ENCODE results near the gene HTR7.

The HTR7 gene

DNA sequence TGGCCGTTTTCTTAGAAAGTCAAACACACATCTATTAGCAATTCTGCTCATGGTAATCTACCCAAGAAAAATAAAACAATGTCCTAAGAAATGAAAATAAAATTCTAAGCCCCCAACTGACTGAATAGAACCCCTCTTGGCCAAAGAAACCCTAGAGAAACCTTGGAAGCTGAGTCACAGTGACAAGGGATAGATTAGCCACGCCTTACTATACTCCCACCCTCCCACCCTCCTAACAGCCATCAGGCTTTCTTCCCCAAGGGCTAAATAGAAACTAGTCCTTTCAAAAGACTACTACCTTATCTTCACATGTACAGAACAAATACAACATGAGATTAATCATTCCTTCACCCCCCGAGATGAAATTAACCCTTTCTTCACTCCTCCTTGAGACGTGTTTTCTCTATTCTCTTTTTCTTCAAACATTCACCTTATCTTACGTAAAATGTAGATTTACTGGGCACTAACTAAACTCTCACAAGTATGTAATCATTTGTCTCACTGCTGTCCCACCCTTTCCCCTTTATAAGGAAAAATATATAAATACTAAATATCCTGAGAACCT, 57.5 kb downstream of the HTR7 start:
- DNase-seq, result no peak

DNA sequence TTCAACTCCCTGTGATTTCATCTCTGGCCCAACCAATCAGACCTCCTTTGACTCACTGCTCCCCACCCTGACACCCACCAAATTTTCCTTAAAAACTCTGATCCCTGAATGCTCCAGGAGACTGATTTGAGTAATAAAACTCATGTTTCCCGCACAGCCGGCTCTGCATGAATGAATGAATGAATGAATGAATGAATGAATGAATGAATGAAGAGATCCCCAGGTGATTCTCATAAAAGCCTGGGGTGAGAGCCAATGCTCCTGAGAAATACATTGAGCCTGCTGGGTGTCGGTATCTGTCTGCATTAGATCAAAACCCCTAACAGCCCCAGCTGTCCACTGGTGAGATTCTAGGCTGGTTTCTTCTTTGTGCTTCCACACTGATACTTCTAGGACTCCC, 58.7 kb downstream of the HTR7 start:
- DNase-seq, result no peak

DNA sequence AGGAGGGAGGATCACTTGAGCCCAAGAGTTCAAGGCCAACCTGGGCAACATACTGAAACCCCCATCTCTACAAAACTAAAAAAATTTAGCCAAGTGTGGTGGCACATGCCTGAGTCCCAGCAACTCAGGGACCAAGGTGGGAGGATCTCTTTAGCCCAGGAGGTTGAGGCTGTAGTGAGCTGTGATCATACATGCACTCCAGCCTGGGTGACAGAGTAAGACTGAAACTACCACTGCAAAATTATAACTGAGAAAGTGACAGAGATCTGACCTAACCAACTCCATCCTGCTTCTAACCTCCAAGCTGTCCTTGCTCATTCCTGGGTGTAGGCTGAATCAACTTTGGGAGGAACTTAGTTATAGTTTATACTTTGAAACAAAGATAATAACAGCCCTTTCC, 59.4 kb downstream of the HTR7 start:
- DNase-seq, result no peak

DNA sequence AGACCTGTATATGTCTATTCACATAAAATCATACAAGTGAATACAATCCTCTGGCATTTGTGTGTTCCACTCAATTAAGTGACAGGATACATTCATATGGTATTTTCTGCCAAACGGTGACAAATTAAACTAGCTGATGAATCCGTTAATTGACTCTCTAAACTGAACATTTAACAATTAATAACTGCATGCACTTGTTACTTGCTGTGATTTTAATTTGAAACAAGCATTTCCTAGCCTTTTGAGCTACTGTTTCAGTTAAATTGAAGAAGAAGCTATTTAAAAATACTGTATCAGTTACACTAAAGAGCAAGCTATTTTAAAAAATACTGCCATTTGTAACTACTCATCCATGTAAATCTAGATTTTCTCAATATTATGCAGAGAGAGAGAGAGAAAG, 67.4 kb downstream of the HTR7 start:
- DNase-seq, result no peak

DNA sequence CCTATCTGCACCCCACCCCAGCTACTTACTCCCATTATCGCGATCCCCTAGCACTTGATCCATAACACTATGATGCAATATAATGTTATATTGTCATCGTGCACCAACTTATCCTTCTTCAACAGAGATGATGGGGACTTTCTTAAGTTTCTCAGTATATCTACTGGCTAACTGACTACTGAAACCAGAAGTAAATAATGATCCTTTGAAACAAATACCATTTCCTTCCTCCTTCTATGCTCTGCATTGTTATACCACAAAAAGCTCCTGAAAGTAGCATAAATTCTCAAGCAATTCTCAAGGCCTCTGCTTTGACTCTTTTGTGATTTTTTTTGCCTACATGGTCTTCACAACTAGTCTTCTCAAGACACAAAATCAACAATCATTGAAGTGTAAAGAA, 68.9 kb downstream of the HTR7 start:
- no peak for DNase-seq

DNA sequence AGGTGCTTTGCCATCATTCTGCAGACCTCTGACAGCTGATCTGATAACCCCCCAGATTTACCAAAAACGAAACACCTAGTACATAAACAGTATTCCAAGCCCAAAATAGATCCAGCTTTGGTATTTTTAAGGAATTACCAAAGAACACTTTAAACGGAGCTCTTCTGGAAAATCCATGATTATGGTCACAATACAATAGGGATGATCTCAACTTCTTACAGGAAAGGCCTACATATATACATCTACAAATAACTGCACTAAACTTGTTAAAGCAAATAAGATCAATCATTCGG, 69.7 kb downstream of the HTR7 start:
- DNase-seq, result no peak

DNA sequence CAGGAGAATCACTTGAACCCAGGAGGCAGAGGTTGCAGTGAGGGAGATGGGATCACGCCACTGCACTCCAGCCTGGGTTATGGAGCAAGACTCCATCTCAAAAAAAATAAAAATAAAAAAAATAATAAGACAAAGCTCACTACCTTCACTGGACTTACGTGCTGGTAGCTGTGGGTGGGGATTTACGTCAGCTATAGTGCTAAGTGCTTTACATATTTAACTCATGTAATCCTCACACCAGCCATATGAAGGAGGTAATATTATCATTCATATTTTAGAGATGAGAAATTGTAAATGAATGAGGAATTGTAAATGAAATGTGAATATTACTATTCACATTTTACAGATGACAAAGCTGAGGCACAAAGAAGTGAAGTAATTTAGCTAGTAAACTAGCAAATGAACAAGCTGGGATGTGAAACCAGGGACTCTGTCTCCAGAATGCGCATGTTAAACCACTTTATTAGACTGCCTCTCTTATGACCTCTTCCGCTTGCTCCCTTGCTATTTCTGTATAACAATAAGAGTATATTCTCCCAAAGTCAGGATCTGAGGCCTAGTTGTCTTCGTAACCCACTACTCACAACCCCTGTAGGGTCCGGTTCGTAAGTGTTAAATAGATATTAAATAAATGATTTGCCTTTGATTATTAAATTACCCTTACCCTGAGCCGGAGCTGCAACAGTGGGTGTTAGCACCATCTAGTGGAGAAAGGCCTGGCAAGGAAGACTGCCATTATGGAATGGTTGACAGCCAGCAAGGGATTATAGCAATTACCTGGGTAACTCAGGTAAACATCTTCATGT, 70.2 kb downstream of the HTR7 start:
- no peak for DNase-seq

DNA sequence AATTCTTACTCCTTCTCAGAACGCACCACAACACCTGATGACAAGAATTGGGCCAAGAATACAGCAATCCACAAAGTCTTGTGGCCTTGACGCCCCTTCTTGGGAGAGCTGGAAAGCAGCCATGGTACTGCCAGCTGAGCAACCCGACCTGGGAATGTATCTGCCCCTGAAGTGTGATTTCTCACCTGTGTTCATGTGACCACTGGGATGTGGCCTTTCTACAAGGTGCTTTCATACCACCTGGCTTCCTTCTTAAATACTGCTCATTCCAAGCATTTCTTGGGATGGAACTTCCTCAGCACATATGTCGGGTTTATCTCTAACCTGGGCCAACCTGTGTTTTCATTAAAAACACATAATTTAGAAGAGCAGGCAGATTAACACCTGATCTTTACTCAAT, 72.1 kb downstream of the HTR7 start:
- no peak for DNase-seq

DNA sequence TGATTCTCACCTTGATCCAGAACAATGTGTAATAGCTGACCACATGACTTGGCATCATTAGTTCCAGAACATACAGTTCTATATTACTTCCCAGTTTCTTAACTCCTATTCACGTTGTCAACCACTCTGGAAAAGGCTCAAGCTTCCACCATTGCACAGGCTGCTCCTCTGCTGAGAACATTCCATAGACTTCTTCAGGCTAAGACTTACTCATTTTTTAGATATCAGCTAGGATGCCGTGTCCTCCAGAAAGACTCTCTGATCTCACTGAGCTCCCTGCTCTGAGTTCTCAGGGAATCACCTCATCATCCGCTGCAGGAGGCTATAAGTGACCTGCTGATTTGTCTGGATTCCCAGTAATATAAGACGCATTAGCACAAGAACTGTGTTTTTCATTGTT, 73.1 kb downstream of the HTR7 start:
- no peak for DNase-seq

DNA sequence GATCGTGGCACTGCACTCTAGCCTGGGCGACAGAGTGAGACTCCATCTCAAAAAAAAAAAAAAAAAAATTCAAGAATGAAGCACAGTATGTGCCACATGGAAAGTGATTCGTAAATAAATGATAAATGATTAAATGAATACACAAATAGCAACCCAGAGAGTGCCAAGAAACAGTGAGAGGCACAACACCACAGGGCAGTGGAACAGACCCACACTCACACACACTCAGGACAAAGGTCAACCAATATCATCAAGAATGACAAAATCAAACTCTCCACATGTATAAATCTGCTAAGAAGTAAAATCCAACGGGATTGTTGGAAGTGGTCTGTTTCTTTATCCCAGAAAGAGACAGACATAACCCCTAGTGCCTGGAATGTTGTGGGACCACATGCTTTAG, 77.4 kb downstream of the HTR7 start:
- DNase-seq, result no peak

DNA sequence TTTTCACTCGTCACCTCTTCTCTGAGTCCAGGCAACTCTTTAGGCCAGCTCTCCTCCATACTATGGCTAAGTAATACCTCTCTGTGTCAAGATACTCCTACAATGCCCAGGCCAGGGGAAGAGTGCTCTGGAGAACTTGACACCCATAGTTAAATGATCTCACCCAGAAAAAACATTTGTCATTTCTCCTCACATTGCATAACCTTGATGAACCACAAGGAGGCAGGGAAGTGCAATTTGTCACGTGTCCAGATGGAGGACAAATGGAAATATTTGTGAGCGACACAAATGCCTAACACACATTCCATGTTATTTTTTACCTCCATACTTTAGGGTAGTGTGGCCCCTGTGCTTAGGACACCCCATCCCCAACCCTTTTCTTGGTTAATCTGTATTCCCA, 78.3 kb downstream of the HTR7 start:
- no peak for DNase-seq

DNA sequence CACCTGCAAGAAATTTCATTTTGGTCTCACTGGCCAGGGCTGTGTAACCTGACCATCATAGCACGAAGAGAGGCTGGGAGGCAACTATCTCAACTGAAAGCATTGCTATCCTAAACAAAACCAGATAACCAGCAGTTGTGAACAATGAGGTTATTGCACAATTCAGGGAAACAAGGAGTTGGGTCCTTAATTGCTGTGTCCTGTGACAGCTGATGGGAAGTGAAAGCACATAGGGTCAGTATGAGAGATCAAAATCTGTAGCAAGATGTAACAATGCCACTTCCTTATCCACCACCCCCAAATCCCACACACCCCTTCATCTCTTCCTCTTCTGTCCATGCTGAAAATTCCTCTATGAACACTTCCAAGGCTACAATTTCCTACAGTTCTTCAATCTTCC, 80.2 kb downstream of the HTR7 start:
- no peak for DNase-seq

DNA sequence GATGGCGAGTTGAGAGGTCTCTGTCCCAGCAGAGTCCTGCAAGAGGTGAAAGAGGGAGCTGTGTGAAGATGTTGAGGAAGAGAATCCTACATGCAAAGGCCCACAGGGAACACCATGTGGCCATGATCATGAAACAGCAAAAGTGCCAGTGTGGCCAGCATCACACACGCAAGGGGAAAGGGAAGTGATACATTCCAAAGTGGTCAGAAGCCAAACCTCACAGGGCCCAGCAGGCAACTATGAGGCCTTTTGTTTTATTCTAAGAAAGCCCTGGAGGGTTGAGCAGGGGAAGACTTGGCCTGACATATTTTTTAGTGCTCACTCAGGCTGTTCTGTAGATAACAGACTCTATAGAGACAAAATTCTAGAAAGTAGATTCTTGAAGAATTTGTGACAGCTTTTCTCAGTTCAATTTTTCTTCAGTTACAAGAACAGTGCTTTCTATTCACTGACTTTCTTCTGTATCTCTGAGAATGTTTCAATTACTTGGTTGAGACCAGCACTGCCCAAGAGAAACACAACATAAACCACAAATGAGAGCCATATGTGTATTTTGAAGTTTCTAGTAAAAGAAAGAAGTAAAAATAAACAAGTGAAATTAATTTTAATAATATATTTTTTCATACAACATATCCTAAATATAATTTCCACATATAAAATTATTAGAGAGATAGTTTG, 82.3 kb downstream of the HTR7 start:
- DNase-seq, result no peak

DNA sequence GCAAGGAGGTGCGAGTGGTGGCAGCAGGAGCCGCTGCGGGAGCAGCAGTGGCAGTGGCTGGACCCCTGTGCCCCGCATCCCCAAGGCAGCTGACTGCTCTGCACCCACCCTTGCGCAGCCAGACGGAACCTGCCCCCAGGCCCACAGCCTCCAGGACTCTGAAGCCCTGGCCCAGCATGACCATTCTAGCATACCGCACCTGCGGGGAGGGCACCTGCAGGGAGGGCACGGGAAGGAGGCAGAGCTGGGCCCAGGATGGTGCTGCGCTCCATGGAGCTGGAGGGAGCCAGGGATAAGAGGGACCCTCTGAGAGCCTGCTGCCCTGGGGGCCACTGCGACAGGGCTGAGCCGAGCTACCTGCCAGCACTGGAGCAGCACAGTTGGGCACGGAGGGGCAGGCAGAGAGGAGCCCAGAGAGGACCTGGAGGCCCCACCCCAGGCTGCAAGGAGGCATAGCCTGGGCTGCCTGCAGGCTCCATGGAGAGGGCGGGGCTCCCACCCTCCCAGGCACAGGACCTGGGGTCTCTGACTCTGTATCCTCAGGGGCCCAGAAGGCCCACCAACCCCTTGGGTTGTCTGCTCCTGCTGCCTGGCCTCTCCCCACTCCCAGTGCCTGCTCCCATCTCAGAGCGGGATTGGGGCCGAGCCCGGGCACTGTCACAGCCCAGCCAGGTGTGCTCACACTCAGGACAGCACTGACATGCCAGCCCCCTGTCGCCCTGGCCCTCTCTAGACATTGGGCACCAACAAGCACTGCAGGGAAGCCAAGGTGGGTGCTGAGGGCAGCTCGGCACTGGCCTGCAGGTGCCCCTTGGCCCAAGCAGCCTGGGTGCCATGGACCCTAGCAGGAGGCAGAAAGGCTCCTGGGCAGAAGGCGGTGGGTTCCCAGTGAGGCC, 87.6 kb downstream of the HTR7 start:
- no peak for DNase-seq

DNA sequence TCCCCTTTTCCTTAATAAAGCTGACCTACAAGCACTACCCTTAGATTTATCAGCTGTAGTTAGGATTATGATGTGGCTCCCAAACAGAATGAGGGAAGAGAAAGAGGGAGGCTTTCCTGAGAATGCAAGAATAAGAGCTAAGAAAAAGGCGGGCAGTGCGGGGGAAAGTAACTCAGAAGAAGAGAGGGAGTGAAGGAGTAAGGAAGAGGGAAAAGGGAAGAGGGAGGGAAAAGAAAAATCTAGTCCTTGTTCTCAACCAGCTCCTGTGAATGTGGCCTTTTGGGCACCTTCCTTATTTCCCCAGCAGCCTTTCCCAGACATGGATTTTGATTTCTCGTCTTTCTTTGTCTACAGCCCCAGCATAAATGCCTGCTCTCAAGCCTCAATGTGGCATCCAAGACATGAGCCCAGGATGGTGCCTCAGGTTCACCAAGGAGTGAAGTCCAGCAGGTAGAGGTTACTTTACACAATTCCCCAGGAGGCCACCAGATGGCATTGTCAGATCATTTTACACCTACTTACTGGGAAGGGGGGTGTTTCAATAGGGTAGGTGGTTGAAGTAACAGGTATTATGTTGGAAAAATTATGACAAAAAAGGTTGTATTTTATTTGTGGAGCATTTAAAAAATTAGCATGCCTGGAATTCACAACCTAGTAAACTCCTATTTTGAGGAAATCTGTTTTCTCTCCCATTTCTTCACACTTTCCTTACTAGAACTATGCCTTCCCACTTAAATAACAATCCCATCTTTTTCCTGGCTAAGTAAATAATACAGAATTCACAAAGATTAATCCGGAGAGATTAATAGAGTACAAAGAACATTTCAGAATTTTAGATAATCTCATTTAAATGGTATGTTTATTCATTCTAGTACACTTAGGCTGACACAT, 106.5 kb downstream of the HTR7 start:
- no peak for DNase-seq

DNA sequence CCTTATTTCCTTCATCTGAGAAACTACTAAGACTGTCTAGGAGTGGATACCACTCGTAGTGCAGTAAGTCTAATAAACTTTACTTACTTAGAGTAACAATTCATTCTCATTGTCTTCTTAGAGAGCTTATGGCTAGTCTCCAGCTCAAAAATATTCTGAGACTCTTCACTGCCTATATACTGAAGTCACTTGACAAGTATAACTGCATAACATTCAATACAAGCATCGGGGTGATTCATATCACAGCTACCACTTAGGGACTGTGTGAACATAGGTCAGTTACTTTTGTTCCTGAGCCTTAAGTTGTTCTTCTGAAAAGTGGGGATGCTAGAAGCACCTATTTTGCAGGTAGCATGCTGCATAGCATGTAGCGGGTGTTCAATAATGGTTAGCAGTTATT, 111.0 kb downstream of the HTR7 start:
- no peak for DNase-seq

DNA sequence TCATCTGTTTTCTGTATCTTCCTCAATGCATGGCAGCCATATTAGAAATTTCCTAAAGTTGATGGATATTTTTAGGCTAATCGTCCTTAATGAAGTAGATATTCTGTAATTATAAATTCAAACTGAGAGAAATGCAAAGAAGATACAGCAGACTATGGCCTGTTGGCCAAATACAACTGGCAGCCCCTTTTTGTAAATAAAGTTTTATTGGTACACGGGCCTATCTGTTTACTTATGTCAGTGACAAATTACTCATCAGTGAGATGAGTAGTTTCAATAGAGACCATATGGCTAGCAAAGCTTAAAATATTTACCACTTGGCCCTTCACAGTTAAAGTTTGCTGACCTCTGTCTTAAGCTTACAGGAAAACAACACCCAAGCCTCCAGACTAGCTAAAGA, 112.3 kb downstream of the HTR7 start:
- DNase-seq, result no peak

DNA sequence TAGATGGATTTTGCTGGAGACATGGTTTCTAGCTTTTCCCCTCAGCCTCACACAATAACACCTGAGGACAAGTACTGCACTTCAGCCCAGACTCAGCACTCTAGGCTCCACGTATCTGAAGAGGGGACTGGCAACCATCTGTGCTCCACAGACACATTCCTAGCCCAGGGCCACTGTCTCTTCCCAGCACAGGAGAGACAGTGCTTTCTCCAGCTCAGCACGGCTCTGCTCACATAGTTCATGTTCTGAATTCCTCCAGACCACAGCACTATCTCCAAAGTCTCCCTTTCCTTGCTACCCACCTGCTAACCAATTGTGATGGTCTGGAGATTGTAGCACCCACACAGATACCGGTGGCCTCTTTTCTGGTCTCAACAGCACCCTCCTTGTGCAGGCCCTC, 114.5 kb downstream of the HTR7 start:
- DNase-seq, result no peak

DNA sequence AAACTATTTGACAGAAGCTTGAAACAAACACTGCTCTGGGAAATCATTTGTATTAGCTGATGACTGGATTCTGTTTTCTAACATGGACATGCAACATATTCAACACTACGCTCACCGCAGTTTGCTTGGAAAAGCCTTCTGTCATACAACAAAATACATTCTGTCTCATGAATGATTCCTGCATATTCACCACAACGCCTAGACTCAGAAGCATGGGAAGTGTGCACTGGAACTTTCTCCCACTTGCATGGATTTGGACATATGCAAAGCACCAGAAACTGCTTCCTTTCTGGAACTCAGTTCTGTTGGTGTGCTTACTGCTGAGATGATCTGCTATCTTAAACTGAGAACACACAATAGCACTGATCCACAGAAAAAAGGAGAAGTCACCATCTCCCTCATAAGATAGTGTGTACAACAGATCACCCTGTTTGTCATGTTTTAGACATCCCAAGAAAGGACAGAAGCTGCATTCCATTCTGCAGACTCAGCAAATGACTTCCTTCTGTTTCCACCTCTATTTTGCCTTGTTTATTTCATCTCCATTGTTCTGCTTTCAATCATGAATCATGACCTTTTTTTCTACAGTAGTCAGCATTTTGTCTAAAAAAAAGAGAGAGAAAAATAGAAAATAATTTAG, 115.8 kb downstream of the HTR7 start:
- no peak for DNase-seq

DNA sequence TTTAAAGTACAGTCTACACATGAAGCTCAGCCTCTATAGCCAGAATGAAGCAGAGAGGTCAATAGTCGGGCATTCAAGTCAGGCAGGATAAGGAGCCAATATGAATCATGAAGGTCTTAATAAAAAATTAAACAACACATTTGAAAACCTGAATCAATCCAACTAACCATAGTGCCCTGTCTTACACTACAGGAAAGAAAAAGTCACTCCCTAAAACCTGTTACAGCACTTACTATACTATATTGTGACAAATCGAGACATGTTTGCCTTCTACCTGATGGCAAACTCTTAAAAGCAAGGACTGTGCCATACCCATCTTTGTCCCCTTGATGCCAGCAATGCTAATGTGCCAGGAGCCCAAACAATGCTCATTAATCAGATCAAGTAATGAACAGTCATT, 117.6 kb downstream of the HTR7 start:
- DNase-seq, result no peak

DNA sequence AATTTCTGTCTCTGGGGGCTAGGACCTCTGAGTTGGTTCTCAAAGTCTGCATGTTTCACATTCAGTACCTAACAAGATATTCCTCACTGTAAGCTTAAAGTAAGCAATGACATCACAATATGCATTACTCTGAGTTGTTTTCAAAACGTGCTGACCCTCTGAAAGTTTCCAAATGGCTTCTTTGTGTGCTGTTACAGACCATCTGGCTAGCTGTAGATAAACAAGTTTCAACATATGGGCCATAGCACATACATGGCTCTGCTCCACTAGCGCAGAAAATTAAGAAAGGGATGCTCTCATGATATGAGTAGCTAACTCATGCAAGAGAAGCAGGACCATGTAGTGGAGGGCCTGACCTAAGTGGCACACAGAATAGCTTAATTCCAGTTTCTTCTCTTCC, 119.0 kb downstream of the HTR7 start:
- DNase-seq, result no peak

DNA sequence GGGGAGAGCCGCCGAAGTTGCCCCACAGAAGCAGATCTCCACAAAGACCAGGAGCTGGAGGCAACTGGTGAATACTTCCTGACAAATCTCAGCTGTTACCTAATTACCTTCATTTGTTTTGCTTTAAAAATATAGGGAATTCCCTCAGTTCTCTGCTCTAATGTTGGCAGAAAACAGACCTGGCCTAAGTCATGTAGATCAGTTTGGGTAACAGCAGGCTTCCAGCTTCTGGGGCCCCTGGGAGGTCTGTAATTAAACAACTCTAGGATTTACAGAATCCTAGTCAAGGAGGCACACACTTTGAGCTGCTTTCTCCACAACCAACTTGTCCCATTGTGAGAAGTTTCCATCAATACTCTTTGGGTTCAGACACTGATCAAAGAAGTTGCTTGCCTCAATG, 123.4 kb downstream of the HTR7 start:
- no peak for DNase-seq

Measured in NK-92 treated with Interleukin-12 subunit alpha and Interleukin-12 subunit beta, amount 100 ng/mL, for 24 hours (cell line).